Superior temporal gyrus (tissue), 1 donor: ENCODE measurements around the gene GCC2.
"Not testable (repeated sequence)": the region's sequence is repeated elsewhere in the genome, so short reads cannot be mapped to it uniquely, and the experiment has no call there.

ENCODE experiments used
- DNase-seq: peaks from one replicate; pipeline ENCODE4 v3.0.0-alpha.2; 2016; ENCODE audit errors: extremely low spot score

The GCC2 gene

DNA sequence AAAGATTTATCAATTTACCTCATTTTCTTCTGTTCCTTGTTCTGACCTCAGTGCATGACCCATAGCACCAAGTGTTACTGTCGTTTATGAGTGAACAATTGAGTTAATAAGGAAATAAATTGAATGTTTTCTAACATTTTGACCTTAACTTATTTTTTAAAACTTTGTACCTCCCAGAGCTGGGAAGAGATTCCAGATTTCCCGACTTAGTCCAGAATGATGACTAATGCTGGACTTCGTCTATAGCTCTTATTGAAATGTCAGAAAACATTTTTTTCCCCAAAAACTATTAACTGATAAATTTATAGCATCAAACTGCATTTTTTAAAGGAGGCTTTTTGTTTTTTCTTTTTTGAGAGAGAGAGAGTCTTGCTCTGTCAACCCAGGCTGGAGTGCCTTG is 63.4 kb downstream of the GCC2 start:
- DNase-seq, result not testable (repeated sequence)

DNA sequence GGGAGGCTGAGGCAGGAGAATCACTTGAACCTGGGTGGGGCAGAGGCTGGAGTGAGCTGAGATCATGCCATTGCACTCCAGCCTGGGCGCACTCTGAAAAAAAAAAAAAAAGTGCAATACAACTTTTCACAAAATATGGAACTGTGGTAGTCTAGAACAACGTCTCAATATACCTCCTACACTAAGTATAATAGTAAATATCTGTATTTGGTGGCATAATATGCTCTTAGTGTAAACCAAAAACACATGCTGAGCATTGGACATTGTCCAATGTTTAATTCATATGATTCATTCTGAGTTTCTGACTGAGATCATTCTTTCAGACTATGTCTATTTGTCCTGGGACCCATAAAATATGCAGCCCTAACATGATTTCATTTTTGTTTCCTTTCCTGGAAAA is 65.5 kb downstream of the GCC2 start:
- DNase-seq, result not testable (repeated sequence)

DNA sequence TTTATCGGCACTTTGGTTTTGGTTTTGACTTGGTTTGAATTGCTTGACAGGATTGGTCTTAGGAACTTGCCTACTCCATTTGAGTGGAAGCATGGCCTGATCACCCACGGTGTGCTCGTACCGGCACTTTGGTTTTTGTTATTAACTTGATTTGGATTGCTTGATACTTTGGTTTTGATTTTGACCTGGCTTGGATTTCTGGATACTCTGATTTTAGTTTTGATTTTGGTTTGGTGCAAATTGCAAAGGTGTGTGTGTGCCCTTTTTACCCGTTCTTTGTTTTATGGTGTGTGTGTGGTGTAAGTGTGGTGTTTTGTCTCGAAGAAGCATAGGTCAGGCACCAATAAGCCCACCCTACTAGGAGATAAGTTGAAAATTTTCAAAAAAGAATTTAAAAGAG is 75.7 kb downstream of the GCC2 start:
- DNase-seq, result not testable (repeated sequence)

DNA sequence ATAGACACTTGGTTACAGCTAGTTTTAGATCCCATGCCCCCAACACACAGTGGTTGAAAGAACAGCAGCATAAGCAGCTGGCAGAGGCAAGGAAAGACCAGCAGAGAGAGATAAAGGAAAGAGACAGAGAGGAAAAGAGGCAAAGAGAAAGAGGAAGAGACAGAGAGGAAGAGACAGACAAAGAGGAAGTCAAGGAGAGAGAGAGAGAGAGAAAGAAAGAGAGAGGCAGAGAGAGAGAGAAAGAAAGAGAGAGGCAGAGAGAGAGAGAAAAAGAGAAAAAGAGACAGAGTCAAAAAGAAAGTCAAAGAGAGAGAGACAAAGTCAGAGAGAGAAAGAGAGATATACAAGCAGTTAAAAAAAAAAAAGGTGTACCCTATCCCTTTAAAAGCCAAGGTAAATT is 76.3 kb downstream of the GCC2 start:
- not testable (repeated sequence) for DNase-seq

DNA sequence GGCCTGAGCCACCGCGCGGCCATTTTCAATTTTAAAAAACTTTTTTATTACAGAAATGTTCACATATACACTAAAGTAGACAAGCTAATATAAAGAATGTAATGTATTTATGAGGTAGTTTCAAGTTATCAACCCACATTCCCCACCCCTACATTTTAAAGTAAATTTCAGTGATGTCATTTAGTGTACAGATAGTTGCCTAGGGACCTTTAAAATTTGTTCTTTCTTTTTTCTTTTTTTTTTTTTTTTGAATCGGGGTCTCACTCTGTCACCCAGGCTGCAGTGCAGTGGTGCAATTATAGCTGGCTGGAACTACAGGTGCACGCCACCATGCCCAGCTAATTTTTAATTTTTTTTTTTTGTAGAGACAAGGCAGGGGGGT is 82.7 kb downstream of the GCC2 start:
- no peak for DNase-seq

DNA sequence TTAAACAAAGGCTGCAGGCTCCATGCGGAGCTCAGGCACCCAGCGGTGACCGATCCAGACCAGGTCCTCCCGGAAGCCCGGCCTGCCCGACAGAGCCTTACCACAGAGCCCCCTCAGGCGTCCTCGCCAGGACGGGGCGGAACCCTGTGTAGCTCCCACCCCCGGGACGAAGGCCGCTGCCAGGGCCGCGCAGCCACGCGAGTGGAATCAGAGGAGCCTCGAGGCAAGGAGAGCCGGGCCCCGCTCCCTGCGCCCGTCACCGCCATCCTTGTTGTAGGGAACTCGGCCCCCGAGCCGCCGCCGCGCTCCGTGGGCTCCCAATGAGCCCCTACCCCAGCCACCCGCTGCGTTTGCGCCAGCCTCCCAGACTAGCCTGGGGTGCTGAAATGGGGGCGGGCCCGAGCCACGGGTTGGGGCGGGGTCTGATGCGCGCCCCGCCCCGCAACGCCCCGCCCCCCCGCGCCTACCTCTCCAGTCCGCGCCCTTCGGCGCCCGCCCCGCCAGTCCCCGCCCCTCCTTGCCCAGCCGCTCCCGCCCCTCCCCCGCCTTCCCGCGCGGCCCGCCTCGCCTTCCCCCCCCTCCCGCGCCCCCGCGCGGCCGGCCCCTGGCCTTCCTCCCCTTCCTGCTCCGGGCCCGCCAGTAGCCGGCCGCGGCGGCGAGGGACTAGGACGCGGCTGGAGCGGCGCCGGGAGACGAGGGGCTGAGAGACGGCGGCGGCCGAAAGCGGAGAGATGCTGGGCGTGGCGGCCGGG is 85.0 kb downstream of the GCC2 start, which contains the start of gene LIMS1:
LIMS1 (plus strand) TSS at position 639 of the 752 bp plus-strand sequence; CDS start at position 732, 93 bp downstream.
- peak; percentile 73 for DNase-seq

DNA sequence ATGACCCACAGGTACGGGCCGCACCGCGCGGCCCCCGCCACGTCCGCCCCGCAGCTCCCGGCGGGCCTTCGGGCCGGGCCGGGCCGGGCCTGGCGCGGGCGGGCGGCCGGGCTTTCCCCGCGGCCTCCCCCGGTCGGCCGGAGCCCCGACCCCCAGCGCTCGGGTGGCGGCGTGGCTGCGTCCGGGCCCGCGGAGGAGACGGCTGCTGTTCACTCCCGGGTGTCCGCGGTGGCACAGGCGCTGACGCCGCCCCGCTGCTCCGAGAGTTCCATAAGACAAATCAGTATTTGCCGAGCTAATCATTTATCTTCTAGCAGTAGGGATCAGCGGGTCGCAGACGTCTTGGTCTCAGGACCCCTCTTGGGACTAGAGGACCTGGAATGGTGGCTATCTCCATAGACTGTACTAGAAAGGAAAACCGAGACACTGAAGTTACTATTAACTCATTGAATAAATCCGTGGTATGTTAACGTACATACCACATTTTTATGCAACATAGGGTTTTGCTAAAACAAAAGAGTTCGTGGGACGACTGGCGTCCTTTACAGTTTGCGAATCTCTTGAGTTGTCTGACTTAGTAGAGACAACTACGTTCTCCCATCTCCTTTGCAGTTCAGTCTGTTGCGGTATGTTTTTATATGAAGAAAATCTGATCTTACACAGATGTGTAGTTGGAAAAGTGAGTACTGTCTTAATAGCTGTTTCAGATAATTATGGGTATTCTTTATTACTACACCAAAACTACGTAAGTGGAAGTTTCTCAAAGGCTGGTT is 85.8 kb downstream of the GCC2 start:
- peak; percentile 77 for DNase-seq

DNA sequence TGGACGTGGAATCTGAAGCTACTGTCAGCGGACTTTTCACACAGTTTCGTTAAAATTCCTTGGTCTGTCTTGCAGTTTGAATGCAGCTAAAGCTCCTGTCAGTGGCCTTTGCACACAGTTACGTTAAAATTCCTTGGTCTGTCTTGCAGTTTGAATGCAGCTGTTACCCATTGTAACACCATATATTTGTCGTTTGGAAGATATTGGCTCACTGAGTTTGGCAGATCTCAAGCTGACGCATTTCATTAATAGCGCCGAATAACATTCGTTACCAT is 86.3 kb downstream of the GCC2 start:
- no peak for DNase-seq

DNA sequence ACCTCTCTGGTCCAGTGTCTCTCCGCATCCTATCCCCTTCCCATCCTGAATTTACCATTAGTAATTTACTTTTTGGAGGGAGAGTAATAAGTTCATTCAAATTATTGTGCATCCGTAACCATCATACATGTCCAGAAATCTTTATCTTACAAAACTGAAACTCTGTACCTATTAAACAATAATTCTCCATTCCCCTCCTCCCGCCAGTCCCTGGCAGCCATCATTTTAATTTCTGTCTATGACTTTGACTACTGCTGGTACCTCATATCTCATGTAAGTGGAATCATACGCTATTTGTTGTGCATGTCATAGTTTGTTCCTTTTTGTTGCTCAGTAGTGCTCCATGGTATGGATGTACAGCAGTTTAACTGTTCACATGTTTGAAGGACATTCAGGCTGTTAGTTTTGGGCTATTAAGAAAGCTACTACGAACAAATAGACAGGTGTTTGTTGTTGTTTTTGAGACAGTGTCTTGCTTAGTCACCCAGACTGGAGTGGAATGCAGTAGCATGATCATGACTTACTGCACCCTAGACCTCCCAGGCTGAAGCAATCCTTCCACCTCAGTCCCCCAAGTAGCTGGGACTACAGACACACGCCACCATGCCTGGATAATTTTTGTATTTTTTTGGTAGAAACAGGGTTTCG is 87.3 kb downstream of the GCC2 start:
- DNase-seq, result no peak

DNA sequence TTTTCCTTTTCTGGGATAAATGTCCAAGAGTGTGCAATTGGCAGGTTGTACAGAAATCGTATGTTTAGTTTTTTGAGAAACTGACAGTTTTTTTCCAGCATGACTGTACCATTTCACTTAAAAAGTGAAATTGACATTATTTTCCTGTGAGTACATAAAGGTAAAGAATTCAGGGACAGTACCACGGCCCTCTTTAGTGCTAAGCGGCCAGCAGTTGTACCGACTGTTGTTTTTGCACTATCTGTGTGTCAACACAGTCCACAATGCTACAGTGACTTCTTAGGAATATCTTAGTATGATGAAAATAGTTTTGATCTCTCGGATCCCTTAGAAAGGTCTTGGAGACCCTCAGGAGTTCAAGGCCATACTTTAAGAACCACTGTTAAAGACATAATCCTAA is 87.9 kb downstream of the GCC2 start:
- no peak for DNase-seq

DNA sequence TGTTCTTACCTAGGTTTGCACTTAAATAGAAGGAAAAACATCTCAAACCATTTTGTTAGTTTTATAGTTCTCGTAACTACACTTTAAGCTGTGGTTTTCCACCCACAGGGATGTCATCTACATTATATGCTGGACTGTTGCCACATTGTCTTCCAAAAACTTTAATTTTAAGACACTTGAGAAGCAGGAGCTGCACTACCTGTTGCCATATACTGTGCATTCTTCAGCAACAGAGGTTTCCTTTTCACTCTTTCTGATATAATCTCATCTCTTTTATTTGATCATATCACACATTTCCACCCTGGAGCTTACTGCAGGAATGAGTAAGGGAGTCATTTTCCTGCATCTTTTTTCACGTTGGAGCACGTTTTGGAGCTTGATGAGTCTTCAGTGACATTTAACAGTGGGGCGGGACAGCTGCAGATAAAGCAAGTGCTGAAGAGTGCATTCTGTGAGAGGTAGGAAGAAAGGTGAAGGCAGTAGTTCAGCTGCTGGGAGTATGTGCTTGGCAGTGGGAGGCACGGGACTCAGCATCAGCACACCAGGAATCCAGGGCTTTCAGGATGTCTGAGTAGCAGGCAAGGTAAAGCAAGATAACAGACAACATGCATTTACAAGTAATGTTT is 89.1 kb downstream of the GCC2 start:
- no peak for DNase-seq

DNA sequence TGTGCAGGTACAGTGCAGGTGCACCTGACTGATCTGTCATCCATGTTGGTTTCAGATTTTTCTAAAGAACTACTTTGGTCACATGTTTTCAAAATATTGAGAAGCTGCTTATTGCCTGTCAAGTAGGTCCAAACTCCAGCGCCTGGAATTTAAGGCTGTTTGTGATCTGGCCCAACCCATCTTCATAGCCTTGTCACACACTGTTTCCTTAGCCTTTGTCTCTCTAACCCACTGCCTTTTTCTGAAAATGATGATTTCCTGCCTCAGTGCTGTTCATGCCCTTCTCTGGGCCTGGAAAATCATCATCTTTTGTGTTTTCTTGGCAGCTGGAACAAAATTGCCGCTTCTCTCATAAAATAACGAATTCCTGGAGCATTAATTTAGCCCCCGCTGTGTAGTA is 92.4 kb downstream of the GCC2 start:
- DNase-seq, result no peak

DNA sequence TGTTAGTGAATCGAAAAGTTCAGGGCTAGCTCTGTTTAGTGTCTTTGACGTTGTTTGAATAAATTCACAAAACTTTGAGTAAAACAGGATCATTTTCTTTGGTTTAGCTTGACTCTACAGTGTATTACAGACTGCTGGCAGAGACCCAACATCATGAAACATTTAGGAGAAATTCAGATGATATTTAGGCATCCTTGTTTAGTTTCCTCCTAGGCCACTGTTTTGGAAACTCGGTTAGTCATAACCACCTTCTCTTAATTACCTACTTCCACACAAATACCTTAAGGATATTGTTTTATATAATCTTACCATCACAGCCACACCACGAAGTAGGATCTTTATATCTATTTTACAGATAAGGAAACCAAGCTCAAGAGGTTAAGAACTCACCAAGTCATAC is 93.1 kb downstream of the GCC2 start:
- no peak for DNase-seq

DNA sequence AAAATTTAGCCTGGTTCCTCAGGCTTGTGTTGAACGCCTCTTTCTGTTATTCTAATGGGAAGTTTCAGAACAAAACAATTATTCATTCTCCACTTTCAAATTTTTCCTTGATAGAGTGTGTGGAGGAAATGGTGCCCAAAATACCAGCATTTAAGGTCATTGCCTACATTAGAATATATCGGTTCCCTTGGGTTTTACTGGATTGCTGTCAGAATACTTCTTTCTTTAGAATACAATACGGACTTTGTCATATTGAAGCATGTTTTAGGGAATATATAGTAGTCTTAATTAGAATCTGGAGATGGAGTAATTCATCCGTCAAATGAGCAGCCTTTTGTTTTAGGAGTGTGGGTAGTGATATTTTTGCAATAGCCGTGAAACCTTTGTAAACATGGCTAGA is 98.6 kb downstream of the GCC2 start:
- DNase-seq, result no peak

DNA sequence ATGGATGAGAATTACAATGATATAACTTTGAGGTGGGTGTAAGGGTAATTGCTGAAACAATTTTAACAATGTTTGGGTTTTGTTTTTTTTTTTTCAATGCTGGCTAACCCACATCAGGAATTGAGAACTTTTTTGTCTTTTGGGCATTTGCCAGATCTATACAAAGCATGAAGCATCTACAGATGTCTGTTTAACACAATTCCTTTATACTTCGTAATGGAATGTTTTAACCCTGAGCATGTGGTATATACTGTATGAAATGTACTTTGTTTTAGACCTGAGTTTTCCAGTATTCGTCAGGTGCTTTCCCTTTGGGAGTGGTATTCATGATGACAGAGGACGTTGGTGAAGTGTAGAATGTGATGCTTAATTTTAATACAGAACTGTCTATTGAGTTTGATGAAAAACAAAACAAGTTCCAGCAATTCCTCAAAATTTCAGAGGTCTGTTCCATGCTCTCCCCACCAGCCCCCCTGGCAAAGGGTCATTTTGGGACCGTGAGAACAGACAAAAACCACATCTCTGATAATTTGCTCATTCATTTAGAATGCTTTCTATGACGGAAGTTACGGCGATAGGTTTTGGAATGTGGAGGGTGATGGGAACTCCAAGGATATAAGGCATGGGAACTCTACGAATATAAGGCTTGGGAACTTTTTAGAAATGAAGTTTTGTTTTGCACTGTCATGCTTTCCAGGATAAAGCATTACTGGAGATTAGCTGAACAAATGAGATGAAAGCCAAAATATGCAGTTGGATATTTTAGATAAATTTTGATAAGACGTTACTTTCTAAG is 99.4 kb downstream of the GCC2 start:
- DNase-seq, result no peak

DNA sequence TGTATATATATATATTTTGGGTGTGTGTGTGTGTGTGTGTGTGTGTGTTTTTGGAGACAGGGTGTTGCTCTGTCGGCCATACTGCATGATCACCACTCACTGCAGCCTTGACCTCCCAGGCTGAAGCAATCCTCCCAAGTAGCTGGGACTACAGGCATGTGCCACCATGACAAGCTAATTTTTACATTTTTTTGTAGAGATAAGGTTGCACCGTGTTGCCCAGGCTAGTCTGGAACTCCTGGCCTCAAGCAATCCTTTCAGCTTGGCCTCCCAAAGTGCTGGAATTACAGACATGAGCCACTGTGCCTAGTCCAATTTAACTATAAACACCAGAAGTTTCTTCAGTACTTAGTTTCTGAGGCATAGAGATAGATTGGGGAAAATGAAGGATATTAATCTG is 103.6 kb downstream of the GCC2 start:
- DNase-seq, result no peak

DNA sequence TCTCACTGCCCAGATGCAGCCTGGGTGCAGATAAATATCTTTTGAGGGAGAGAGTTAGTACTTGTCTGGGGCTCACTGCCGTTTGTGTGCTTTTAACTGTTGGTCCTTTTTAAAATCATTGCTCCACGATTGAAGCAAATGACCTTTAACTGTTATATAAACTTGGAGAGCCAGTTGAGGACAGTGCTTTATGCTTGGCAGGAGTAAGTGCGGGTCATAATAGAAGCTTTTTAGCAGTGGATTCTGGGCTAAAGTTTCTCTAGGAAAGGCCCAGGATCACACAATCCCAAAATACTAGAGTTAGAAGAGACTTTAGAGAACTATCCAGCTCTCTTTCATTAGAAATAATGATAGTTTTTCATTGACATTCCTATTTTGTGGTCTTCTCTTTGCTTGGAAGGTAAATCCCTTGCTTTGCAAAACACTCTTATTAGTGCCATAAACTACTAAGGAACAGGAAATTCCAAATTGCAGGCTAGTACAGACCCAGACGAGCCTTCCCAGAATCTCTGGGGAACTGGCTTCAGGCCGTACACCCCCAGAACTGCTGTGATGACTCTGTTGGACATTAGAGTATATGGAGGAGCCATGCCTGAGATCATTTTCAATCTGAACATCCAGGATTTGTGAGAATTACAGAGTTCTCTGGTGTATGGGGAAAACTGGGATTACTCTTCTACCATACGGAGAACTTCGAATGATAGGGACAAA is 104.4 kb downstream of the GCC2 start:
- DNase-seq, result no peak

DNA sequence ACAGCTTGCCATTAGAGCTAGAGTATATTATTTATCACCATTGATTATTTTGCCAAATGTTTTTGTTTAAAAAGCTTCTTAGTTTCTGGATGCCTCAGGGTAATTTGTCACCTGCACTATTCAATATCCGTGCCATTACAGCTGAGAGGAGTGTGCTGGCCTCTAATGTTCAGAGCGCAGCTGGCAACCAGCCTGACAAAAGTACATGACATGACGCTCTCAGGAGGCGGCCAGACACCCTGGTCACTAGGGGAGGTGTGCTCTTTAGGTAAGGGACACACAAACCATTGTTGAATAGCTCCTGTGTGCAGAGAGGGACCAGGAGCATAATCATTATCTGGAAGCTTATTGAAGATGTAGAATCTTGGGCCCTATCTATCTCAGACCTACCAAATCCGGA is 105.5 kb downstream of the GCC2 start:
- DNase-seq, result no peak

DNA sequence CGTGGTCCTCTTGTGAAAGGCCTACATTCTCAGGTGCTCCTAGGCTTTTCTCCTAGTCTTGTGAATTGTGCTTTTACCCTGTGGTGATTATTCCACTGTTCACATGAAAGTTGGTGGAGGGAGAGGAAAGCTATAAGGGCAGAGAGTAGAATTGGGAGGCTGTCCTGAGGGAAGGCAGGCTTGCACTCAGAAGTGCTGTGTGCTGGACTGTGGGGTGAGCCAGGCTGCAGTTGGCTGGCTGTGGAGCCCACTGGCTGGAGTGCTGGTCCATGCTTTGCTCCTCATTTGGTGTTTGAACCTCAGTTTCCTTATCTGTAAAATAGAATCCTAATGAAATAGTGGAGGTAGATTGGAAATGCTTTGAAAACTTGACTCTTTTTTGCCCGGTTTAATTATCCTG is 106.6 kb downstream of the GCC2 start:
- no peak for DNase-seq

DNA sequence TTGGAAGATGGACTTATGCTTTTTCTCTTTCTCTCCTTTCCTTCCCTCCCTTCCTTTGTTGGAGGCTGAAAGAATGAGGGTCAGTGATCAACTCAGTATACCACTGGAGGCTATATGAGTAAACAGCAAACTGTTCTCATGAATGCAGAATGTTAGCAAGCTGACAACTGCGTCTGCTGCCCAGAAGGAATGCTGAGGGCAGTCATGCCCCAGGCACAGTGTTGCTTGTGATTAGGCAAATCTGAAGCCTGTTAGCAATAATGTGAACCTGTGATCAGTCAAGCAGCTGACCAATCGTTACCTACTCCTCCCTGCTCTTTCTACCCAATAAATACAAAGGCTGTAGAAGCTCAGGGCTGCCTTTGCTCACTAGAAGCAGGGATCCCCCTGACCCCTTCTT is 107.6 kb downstream of the GCC2 start:
- not testable (repeated sequence) for DNase-seq
